Coronary artery (tissue), 2 donors: Measurements from ENCODE around the gene MYBBP1A.

Source experiments
- DNase-seq: peaks from one replicate; pipeline ENCODE4 v3.0.0-alpha.2; 2017; ENCODE audit warnings: low spot score
- H3K27ac ChIP-seq, 2 donors: fragments of 200-600 bp; sonication (generic); one replicate each; pipeline ENCODE4 v1.5.1; 2016 to 2019
- H3K4me3 ChIP-seq: fragments of 200-600 bp; sonication (generic); 2 replicates; pipeline ENCODE4 v1.5.1; 2016; ENCODE audit warnings: mild to moderate bottlenecking, moderate library complexity
- CTCF ChIP-seq: fragments of 200-600 bp; sonication (generic); IDR thresholded peaks from one replicate; pipeline ENCODE4 v1.5.1; 2019; ENCODE audit warnings: antibody characterized with exemption

MYBBP1A gene

GRCh38 chr17:4576161-4576558, 21.0 kb upstream of the MYBBP1A start:
- Histone ChIP-seq H3K27ac (no peak overlapping the region), H3K4me3 (no peak overlapping the region)
- DNase-seq: no peak
- no peak for TF ChIP-seq CTCF

- H3K4me3 ChIP-seq: no peak overlapping the region
- DNase-seq: no peak
- TF ChIP-seq CTCF: no peak
- H3K27ac ChIP-seq: no peak overlapping the region
Observed at GRCh38 chr17:4574448-4575045, 19.4 kb upstream of the MYBBP1A start.

GRCh38 chr17:4573669-4574068, 18.5 kb upstream of the MYBBP1A start:
- no peak overlapping the region for H3K27ac ChIP-seq
- H3K4me3 ChIP-seq: no peak overlapping the region
- DNase-seq: no peak
- TF ChIP-seq CTCF: no peak

DNA sequence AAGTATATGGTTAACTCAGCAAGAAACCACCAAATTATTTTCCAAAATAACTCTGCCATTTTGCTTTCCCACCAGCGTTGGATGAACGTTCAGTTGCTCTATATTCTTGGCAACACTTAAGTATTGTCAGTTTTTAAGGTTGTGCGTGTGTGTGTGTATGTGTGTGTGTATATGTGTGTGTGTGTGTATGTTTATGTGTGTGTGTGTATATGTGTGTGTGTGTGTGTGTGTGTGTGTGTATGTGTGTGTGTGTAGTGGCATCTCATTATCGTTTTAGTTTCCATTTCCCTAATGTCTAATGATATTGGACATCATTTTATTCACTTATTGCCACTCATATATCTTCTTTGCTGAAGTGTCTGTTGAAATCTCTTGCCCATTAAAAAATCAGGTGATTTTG, 17.9 kb upstream of the MYBBP1A start:
- H3K4me3 ChIP-seq: no peak overlapping the region
- no peak overlapping the region for H3K27ac ChIP-seq
- no peak for TF ChIP-seq CTCF
- DNase-seq: no peak

DNA sequence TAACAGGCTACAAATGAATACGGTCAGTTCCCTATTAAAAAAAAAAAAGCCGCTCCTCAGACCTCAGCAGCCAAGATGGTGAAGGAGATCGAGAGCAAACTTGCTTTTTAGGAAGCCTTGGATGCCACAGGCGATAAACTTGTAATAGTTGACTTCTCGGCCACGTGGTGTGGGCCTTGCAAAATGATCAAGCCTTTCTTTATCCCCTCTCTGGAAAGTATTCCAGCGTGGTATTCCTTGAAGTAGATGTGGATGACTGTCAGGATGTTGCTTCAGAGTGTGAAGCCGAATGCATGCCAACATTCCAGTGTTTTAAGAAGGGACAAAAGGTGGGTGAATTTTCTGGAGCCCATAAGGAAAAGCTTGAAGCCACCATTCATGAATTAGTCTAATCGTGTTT, 16.9 kb upstream of the MYBBP1A start:
- no peak for DNase-seq
- no peak overlapping the region for H3K4me3 ChIP-seq
- TF ChIP-seq CTCF: no peak
- no peak overlapping the region for H3K27ac ChIP-seq

- Histone ChIP-seq H3K4me3 (no peak overlapping the region), H3K27ac (no peak overlapping the region)
- DNase-seq: no peak
- TF ChIP-seq CTCF: no peak
Observed at GRCh38 chr17:4569591-4569990, 14.4 kb upstream of the MYBBP1A start.

- no peak for DNase-seq
- Histone ChIP-seq H3K27ac (no peak overlapping the region), H3K4me3 (no peak overlapping the region)
- TF ChIP-seq CTCF: no peak
Observed at GRCh38 chr17:4566785-4567184, 11.6 kb upstream of the MYBBP1A start.
